Activated T-cell treated with anti-CD3 and anti-CD28 coated beads, Interleukin-2, amount 50 U/mL, for 72 hours (primary cell): ENCODE data around the gene PABPC1L. TPM values are rescaled to one million over a fixed set of nuclear protein-coding genes. Genes with fewer than 3 reads are reported as not detected.

Experiments
- ATAC-seq, 2 donors: fragments of 150-1000 bp; cut with Tn5 transposase; replicated peaks in 1 of 2; 2 replicates each; pipeline ENCODE4 v1.10.0; 2021; ENCODE audit warnings: moderate library complexity in 2 of 2, mild to moderate bottlenecking in 1 of 2
- DNase-seq, 2 donors: peaks; one replicate each; pipeline ENCODE4 v3.0.0; 2021 to 2022; ENCODE audit warnings: mixed read lengths in 1 of 2
- H3K27ac Mint-ChIP-seq: one replicate; pipeline ENCODE4 v1.8.0; 2022; ENCODE audit warnings: mild to moderate bottlenecking, moderate library complexity, mixed read lengths
- H3K27me3 Mint-ChIP-seq: one replicate; pipeline ENCODE4 v1.8.0; 2022; ENCODE audit warnings: low read depth, mixed read lengths
- H3K36me3 Mint-ChIP-seq, 2 donors: one replicate each; pipeline ENCODE4 v1.8.0; 2022; ENCODE audit warnings: mixed read lengths in 2 of 2, mild to moderate bottlenecking in 1 of 2; ENCODE audit not compliant: insufficient read depth in 2 of 2
- H3K4me1 Mint-ChIP-seq: one replicate; pipeline ENCODE4 v1.8.0; 2022; ENCODE audit warnings: low read depth, mixed read lengths
- H3K4me3 Mint-ChIP-seq, 2 donors: one replicate each; pipeline ENCODE4 v1.8.0; 2022; ENCODE audit warnings: mild to moderate bottlenecking in 2 of 2, mixed read lengths in 2 of 2, moderate library complexity in 2 of 2
- H3K9me3 Mint-ChIP-seq, 2 donors: one replicate each; pipeline ENCODE4 v1.8.0; 2022; ENCODE audit warnings: mixed read lengths in 2 of 2
- total RNA-seq, 2 donors: library from RNA; stranded (reverse); gene quantifications; one replicate each; pipeline ENCODE4 v1.2.3, GENCODE V29; 2022

The PABPC1L gene
- total RNA-seq, 2 donors from 2014 or later = 138 to 162 TPM

DNA sequence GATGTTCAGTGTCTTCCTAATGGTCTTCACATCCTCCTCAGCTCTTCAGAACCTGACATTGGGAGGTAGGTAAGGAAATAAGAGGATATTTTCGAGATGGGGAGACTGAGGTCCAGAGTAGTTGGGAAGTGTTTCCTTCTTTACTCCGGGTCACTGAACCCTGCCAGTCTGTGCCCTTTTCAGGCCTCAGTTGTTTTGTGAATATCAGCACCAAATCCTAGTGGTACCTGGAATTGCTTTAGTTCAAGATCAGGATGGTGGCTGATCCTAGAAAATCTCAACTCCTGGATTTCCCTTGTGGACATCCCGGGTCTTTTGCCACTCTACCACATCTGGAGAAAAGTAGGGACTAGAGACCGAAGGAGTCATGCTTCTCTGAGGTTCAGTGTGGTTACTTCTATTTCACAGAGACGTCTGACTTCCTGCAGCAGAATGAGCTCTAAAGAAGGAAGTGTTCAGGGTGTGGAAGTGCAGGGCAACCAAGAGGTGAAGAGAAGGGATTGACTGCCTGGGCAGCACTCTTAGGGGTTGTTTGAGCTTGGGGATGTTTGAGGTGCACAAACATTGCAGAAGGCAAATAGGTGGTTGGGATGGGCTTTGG lies 57.4 kb downstream of the PABPC1L start:
- DNase-seq = peak; percentile 37
- Mint-ChIP-seq H3K4me1 (peaks cover 64% of the 10 kb centered on the region), H3K27ac (peak overlapping the region; percentile 43), H3K4me3 (peak overlapping the region; percentile 87 to 99), H3K36me3 (peaks cover 7 to 12% of the 10 kb centered on the region in 2 donors), H3K9me3 (peaks cover 0 to 2% of the 10 kb centered on the region in 2 donors), H3K27me3 (no peaks in the 10 kb centered on the region)
- peak in 1 of 2 donors; percentile 33 for ATAC-seq

DNA sequence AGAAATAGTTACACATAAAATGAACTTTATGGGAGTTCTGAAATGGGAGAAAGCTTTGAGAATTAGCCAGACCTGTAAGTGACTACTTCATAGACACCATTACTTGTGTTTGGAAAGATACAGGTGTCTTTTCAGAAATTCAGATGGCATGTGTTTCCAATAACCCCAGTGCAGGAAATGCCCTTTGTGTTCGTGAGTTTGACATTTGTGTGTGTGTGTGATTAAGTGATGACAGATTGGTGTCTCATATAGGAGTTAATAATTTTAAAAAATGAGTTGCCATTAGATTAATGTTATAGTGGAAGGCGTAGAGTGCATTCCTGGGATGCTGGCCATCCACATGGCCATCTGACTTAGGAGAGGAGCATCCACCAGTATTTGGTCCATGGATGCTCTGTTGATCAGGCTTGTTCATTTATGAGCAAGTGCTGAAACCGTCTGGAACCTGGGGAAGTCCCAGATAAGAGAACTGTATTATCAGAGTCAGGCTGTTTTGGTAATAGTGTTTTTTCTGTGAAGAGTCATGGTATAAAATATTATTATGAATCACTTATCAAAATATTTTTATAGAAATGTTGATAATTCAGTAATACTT lies 59.5 kb downstream of the PABPC1L start:
- peak in 1 of 2 donors; percentile 33 for DNase-seq
- Mint-ChIP-seq H3K27ac (peak overlapping the region; percentile 43), H3K4me3 (peak overlapping the region; percentile 87 to 99), H3K36me3 (peaks cover 17 to 29% of the 10 kb centered on the region in 2 donors), H3K27me3 (no peaks in the 10 kb centered on the region), H3K4me1 (peaks cover 67% of the 10 kb centered on the region), H3K9me3 (no peaks in the 10 kb centered on the region)
- ATAC-seq = no peak

DNA sequence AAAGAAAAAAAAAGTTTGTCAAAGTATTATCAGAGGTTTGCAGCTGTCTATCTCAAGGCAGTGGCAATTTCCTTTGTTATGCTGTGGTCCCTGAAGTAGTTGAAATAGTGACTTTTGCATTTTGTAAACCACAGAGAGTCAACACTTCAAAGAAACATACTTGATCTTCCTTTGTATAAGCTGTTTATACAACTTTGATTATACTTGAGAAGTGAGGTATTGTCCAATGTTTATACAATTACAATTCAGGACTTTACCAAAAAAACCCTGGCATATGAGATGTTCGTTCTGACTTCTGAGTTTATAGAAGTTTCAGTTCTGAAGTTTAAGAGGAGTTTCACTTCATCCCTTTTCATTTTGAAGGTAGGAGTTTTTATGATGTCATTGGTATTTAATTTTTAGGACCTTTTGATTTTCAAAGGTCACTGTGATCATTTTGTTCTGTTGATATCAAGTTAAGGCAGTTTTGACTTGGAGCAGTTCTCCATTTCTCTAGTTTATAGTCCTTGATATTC lies 60.4 kb downstream of the PABPC1L start:
- Mint-ChIP-seq H3K27me3 (no peaks in the 10 kb centered on the region), H3K27ac (peak overlapping the region; percentile 100), H3K4me3 (peak overlapping the region; percentile 80 to 97), H3K36me3 (peaks cover 23 to 38% of the 10 kb centered on the region in 2 donors), H3K4me1 (peaks cover 72% of the 10 kb centered on the region), H3K9me3 (no peaks in the 10 kb centered on the region)
- ATAC-seq (peak in 1 of 2 donors; percentile 5), DNase-seq (no peak)

DNA sequence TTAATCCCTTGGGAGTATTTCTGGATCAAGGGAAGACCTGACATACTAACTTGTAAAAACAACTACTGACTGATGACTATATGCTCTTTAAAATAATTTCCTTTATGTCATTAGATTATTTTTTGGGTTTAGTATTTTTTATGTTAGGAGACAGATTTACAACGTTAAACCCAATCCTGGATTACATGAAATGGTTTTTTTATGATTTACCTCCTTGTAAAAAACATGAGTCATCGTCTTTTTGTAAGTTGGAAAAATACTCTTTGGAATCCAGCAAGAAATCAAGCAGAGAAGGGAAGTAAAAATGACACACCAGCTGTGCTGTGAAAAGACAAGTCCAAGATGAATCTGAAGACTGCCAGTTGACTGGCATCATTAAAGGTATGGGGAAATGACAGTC lies 63.2 kb downstream of the PABPC1L start:
- Mint-ChIP-seq H3K4me3 (peak overlapping the region in 1 of 2 donors; percentile 51), H3K27ac (peak overlapping the region; percentile 85), H3K36me3 (peaks cover 21 to 47% of the 10 kb centered on the region in 2 donors), H3K27me3 (no peaks in the 10 kb centered on the region), H3K4me1 (peaks cover 90% of the 10 kb centered on the region), H3K9me3 (no peaks in the 10 kb centered on the region)
- no peak for DNase-seq
- ATAC-seq = no peak

DNA sequence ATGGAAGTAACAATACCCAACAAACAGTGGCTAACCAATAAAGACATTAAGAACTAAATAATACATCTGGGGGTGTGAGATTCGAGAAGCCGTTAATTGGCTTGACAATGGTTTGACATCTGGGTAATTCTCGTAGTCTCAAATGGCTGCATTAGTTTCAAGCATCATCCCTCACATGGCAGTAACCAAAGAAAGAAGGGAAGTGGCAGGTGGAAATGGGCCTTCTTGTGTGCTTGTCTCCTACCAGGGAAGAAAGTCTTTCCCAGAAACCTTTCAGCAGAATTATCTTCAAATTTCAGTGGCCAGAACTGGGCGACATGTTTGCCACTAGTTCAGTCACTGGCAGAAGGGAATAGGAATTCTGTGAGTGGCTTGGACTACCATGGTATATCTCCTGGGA lies 66.8 kb downstream of the PABPC1L start:
- peak overlapping the region in 1 of 2 donors; percentile 38 for H3K4me3 Mint-ChIP-seq

DNA sequence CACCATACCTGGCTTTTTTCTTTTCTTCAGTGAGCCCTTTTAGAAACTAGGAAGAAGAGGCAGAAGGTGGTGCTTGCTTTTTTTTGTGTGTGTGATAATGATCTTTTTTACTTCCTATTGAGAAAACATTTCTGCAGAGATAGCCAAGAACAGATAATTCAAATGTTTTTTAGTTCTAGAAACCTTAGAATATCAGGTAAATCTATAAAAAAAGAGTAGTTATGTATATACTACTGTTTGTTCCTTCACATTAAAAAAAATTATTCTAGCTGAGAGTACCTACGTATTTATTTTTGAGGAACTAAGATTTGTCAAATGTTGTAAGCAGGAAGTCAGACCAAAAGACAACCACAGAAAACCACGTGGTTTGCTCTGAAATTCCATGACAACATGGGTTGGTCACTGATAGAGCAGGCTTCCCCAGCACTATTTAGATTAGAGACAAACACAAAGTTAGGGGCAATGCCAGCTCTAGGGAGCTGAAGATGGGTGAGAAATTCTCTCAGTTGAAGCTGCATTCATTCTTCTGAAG lies 69.3 kb downstream of the PABPC1L start:
- H3K9me3 Mint-ChIP-seq = no peaks in the 10 kb centered on the region
- H3K27me3 Mint-ChIP-seq = no peaks in the 10 kb centered on the region
- H3K36me3 Mint-ChIP-seq = peaks cover 20 to 65% of the 10 kb centered on the region in 2 donors
- peak overlapping the region; percentile 97 for H3K27ac Mint-ChIP-seq
- peak; percentile 82 to 88 for ATAC-seq
- peak overlapping the region; percentile 79 to 86 for H3K4me3 Mint-ChIP-seq
- DNase-seq = peak; percentile 54 to 60
- peaks cover 90% of the 10 kb centered on the region for H3K4me1 Mint-ChIP-seq

More for the DNA sequence above, 66.8 kb downstream of the PABPC1L start:
- no peaks in the 10 kb centered on the region for H3K27me3 Mint-ChIP-seq
- no peak for ATAC-seq
- peak overlapping the region; percentile 97 for H3K27ac Mint-ChIP-seq
- peaks cover 24 to 64% of the 10 kb centered on the region in 2 donors for H3K36me3 Mint-ChIP-seq
- no peaks in the 10 kb centered on the region for H3K9me3 Mint-ChIP-seq
- peaks cover 92% of the 10 kb centered on the region for H3K4me1 Mint-ChIP-seq
- DNase-seq = no peak

DNA sequence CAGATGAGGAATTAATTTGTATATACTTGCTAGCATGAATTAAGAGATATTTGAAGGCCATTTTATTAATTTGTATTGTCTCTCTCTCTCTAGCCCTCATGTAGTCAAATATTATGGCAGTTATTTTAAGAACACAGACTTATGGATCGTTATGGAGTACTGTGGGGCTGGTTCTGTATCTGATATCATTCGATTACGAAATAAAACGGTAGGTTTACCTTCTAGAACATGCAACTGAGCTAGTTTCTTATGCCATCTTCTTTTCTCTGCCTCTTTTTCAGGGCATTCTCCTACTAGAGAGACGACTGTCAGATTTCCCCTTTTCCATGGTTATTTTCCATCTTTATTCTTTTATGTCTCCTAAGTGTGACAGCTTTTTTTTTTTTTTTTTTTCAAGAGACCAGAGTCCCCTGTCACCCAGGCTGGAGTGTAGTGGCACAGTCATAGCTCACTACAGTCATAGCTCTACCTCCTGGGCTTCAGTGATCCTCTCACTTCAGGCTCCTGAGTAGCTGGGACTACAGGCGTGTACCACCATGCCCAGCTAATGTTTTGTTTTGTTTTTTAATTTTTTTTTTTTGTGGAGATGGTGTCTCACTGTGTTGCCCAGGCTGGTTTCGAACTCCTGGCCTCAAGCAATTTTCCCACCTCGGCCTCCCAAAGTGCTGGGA lies 72.0 kb downstream of the PABPC1L start:
- Mint-ChIP-seq H3K9me3 (no peaks in the 10 kb centered on the region), H3K4me3 (peak overlapping the region in 1 of 2 donors; percentile 49), H3K27me3 (no peaks in the 10 kb centered on the region), H3K4me1 (peaks cover 76% of the 10 kb centered on the region), H3K27ac (peak overlapping the region; percentile 95), H3K36me3 (peaks cover 13 to 46% of the 10 kb centered on the region in 2 donors)
- peak; percentile 79 to 85 for ATAC-seq
- peak in 1 of 2 donors; percentile 25 for DNase-seq

DNA sequence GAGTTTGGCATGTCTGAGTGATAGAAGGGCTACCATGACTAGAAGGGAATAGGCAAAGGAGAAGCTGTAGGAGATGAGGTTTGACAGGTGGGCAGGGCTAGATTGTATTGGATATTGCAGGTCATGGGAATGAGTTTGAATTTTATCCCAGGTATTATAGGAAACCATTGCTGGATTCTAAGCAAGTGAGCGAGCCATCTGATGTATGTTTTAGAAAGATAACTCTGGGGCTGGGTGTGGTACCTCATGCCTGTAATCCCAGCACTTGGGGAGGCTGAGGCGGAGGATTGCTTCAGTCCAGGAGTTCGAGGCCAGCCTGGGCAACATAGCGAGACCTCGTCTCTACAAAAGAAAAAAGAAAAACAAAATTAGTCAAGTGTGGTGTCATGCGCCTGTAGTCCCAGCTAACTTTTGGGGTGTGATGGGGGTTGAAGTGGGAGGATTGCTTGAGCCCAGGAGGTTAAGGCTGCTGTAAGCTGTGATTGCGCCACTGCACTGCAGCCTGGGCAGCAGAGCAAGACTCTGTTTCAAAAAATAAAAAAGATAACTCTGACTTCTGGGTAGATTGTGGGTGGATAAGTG lies 73.3 kb downstream of the PABPC1L start:
- H3K4me1 Mint-ChIP-seq = peaks cover 70% of the 10 kb centered on the region
- ATAC-seq (no peak), DNase-seq (no peak)
- H3K27me3 Mint-ChIP-seq = no peaks in the 10 kb centered on the region
- peaks cover 13 to 41% of the 10 kb centered on the region in 2 donors for H3K36me3 Mint-ChIP-seq
- no peaks in the 10 kb centered on the region for H3K9me3 Mint-ChIP-seq
- H3K27ac Mint-ChIP-seq = peak overlapping the region; percentile 72
- H3K4me3 Mint-ChIP-seq = no peak overlapping the region

DNA sequence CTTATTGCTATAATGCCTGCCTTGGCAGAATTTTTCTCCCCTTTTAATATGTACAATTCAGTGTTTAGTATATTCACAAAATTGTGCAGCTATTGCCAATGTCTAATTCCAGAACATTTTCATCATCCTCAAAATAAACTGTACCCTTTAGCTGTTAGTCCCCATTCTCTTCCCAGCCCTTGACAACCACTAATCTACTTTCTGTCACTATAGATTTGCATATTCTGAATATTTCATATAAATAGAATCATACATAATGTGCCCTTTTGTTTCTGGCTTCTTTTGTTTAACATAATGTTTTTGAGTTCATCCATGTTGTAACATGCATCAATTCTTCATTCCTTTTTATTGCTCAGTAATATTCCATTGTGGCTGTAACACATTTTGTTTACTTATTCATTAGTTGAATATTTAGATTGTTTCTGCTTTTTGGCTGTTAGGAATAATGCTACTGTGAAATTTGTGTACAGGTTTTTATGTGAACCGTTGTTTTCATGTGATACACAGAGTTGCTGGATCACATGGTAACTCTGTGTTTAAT lies 78.8 kb downstream of the PABPC1L start:
- DNase-seq = no peak
- peaks cover 69% of the 10 kb centered on the region for H3K4me1 Mint-ChIP-seq
- H3K27ac Mint-ChIP-seq = peak overlapping the region; percentile 100
- H3K9me3 Mint-ChIP-seq = no peaks in the 10 kb centered on the region
- H3K27me3 Mint-ChIP-seq = no peaks in the 10 kb centered on the region
- peaks cover 13 to 27% of the 10 kb centered on the region in 2 donors for H3K36me3 Mint-ChIP-seq
- ATAC-seq = no peak
- H3K4me3 Mint-ChIP-seq = peak overlapping the region in 1 of 2 donors; percentile 31

Other genes with a start within 250 kb of the PABPC1L start
- not detected for gene CCN5, start 194.7 kb upstream of the PABPC1L start, total RNA-seq
- under 1 TPM; 0.48 to 0.63 TPM for gene KCNK15, start 164.2 kb upstream of the PABPC1L start, total RNA-seq
- under 1 TPM; 0.05 to 0.07 TPM for gene RIMS4, start 99.5 kb upstream of the PABPC1L start, total RNA-seq
- 100 to 1,000 TPM; 196 to 198 TPM for gene YWHAB, start 24.4 kb upstream of the PABPC1L start, total RNA-seq
- 10 to 100 TPM; 43.5 to 46.8 TPM for gene TOMM34, start 50.3 kb downstream of the PABPC1L start, total RNA-seq
- gene STK4, start 56.5 kb downstream of the PABPC1L start, total RNA-seq = 100 to 1,000 TPM; 161 to 162 TPM
- under 1 TPM; 0.23 to 0.58 TPM for gene KCNS1, start 191.1 kb downstream of the PABPC1L start, total RNA-seq
- 1 to 10 TPM in 1 of 2 donors, not detected in 1; 1.4 TPM for gene WFDC5, start 205.1 kb downstream of the PABPC1L start, total RNA-seq
- not detected for gene WFDC12, start 214.4 kb downstream of the PABPC1L start, total RNA-seq